SK-N-MC (cell line): Measurements from ENCODE around the gene SULF2.

Experiments used
- EZH2 ChIP-seq: fragments of 200-600 bp; sonication (generic); IDR thresholded peaks from one replicate; pipeline ENCODE4 v1.6.1; 2017; ENCODE audit warnings: antibody characterized with exemption
- FOXP2 ChIP-seq: optimal IDR thresholded peaks from 2 replicates; pipeline ENCODE3; 2011; ENCODE audit warnings: mild to moderate bottlenecking, moderate library complexity; ENCODE audit not compliant: insufficient read depth; ENCODE audit errors: extremely low read length, control extremely low read depth
- POLR2AphosphoS5 ChIP-seq: IDR thresholded peaks from 2 replicates; pipeline ENCODE4 v1.6.1; 2012; ENCODE audit warnings: mild to moderate bottlenecking, low read depth, low read length, borderline replicate concordance

- no peak for TF ChIP-seq POLR2AphosphoS5
- no peak for TF ChIP-seq EZH2
- no peak for TF ChIP-seq FOXP2
Measured at GRCh38 chr20:47610247-47610944, 174.9 kb downstream of the SULF2 start.
